GM10847 (cell line): ENCODE data around the gene FRAS1.

Experiments
- POLR2A ChIP-seq: IDR thresholded peaks from 2 replicates; pipeline ENCODE4 v1.6.1; 2011; ENCODE audit not compliant: insufficient read length; ENCODE audit errors: extremely low read depth

The FRAS1 gene

GRCh38 chr4:78337244-78338020 is 280.3 kb downstream of the FRAS1 start:
- no peak for TF ChIP-seq POLR2A

DNA sequence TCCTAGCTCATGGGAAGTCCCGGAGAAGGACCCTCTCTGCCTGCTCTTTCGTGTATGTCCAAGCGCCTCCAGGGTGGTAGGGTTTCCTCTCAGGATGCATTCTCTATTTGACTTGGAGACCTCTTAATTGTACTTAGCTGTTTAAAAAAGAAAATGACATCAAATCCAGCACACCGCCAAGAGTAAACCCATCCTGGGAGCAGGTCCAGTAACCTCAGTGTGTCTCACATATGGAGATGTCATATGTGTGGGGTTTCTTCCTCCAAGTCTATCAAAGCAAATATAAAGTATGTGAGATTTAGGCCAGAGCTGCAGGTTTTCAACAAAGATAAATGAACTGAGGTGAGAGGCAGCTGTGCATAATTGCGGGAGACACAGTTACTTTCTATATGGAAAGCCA is 285.0 kb downstream of the FRAS1 start:
- no peak for TF ChIP-seq POLR2A

DNA sequence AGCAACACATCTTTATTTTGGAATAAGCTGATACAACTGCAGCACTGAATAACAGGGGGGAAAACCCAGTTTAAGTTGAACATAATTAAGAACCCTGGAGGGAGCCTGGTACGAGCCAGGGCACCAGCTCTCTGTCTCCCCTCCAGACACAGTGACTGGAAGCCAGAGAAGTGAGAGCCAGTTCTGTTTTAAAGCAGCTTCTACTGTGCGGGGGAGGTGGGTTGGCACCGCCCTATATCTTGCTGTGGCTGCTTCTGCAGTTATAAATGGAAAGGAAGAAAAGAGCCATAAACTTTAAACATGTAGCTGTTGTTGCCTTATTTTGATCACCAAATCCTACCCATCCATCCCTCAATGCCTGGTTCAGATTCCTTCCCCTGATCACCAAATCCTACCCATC is 286.6 kb downstream of the FRAS1 start:
- no peak for TF ChIP-seq POLR2A

DNA sequence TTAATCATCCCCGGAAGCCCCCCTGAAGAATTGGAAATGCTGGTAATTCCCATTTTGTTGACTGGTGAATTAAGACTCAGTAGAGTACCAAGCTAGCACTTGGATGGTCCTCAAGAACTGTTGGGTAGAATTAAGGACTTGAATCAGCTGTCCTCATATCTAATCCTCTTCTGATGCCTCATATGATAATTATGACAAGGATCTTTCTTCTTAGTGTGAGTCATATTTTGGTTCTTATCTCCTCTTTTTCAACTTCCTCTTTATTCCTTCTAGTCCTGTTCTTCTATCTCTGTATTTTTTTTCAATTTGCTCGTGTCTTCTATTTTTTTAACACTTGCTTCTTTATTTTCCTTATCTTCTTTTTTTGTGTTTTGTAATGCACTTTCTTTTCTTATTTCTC is 288.1 kb downstream of the FRAS1 start:
- no peak for TF ChIP-seq POLR2A

- no peak for TF ChIP-seq POLR2A
Measured at GRCh38 chr4:78346222-78346621, 289.1 kb downstream of the FRAS1 start.

GRCh38 chr4:78347527-78347926 is 290.4 kb downstream of the FRAS1 start:
- no peak for TF ChIP-seq POLR2A

- no peak for TF ChIP-seq POLR2A
Measured at GRCh38 chr4:78353921-78354320, 296.8 kb downstream of the FRAS1 start.

DNA sequence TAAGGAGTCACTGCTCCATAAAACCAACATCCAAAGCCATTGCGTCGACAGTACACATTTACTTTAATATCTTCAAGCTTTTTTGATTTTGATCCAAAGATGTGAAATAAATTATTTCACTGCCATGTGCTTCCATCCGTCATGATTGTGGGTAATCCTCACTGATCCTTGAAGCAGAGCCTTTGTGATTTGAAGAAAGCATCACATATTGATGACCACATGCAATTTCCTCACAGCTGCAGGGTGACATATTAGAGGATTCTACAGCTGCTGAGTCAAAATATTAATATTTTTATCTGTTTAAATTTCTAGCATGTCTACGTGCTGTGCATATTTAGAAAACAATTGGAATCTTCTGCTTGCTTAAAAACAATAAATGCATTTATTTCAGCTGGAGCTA is 297.7 kb downstream of the FRAS1 start:
- no peak for TF ChIP-seq POLR2A

DNA sequence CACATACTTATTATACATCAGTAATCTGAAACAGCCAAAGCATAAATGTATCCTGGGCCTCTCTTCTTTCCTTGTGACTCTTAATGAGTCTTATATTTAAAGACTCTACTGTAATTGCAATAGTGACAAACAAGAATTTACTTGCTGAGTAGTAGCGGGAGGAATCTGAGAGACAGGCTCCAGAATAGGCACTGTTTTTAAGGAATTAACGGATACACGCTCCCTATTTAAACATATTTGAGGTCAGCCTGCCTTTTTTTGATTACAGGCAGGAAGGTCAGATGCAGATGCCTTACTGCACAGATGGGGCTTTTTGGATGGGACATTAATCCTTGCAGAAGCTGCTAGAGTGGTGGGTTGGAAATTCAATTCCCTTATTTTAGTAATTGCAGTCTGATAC is 298.2 kb downstream of the FRAS1 start:
- TF ChIP-seq POLR2A = no peak

DNA sequence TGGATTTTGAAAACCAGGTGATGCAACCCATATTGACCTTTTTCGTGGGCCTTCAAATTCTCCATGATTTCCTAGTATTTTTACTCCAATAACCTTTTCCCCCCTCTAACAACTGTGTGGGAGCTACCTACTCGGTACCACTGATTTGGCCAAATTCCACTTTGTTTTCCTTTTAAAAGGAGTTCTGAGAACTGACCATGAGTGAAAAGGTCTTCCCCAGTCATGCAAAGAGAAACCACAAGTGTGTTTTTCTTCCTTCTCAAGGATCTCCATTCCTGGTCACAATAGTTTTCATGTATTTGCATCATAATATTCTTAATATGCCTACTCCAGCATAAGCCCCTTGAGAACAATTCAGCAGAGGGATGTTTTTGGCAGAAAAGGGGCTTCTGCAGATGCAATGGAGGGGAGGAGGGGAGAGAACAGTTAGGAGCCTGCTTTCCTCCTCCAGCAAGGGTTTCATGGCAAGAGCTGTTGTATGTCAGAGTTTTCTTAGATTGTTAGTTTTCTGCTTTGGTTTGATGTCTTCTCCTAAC is 299.2 kb downstream of the FRAS1 start:
- TF ChIP-seq POLR2A = no peak

GRCh38 chr4:78357122-78357521 is 300.0 kb downstream of the FRAS1 start:
- TF ChIP-seq POLR2A = no peak

- no peak for TF ChIP-seq POLR2A
Measured at GRCh38 chr4:78360466-78360865, 303.3 kb downstream of the FRAS1 start.

DNA sequence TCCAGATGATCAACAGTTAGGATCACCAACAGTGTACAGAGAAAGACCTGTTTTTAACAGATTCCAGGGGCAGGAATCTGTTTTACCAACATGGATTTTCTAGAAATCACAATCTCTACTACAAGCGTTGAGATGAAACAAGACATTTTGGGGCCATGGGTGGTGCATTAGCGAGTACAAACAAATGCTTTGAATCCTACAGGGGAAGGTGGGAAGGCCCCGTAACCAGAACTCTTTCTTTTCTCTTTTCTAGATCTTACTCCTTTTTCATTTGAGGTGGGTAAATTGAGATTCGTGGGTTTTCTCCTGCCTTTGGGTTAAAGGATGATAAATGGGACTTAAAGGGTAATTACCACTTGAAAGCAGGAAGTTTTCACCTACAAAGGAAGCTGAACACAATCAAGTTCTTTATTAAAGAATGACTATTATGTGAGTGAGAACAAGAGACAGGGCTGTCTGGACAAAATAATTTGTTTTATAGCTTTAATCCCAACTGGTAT is 304.5 kb downstream of the FRAS1 start:
- TF ChIP-seq POLR2A = no peak

DNA sequence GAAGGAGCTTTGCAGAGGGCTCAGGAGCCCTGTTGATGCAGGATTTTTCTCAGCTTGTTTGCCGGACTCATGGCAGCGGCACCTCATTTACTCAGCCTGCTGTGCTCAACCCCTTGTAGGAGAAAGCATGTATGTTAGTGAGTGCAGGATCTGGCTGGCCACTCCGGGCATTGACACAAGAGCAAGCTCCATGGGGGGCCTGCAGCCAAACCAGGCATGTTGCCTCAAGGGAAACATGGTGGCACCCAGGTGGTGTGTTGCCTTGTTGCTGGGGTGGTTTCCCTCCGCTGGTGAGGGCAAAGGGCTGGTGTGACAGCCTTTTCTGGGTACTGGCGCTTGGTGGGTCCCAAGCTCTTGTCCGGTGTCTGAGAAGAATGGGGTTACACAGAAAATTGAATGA is 305.2 kb downstream of the FRAS1 start:
- TF ChIP-seq POLR2A = no peak

DNA sequence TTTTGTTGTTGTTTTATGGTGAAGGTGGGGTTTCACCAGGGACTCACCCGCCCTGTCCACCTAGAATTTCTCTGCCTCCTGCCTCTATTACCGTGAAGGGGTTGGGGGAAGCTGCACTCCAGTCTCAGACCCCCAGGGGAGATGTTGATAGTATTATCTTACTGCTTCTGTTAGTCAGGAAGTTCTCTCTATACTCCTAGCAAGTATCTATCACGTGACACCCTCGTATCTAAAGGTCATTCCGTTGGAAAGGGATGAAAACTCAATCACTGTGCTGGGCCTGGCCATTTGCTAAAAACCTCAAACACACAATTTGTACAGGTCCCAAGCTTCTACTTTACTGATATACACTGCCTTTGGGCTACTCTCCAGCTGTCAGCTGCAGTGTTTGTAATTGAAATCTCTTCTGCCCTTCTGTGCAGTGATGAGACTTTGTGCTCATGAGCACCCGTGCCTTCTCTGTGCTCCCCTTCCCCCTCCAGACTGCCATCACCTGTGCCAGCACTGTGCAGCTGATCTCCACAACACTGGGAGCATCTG is 306.0 kb downstream of the FRAS1 start:
- TF ChIP-seq POLR2A = no peak

DNA sequence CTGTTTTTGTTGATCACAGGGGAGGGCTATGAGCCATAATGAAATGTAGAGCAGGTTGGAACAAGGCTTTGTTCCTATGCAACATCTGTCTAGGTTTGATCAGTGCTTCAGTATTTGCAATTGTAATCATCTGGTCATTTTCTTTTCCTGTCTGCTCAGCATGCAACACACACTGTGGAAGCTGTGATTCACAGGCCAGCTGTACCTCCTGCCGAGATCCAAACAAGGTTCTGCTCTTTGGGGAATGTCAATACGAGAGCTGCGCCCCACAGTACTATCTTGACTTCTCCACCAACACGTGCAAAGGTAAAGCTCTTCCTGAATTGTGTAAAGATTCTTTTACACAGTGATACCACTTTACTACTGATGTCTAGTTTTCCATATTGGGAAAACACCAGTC is 312.6 kb downstream of the FRAS1 start:
- TF ChIP-seq POLR2A = no peak
